SK-N-SH treated with all-trans-retinoic acid at 6 μM for 48 hours (cell line): ENCODE measurements around the gene TOP3A.

Source experiments
- ATAC-seq: fragments of 200-7000 bp; cut with Tn5 transposase; 3 replicates; pipeline ENCODE4 v1.9.1; 2020; ENCODE audit warnings: mild to moderate bottlenecking, moderate library complexity
- ARNTL ChIP-seq: fragments of 450-650 bp; formaldehyde crosslinking; IDR thresholded peaks from 2 replicates; pipeline ENCODE4 v1.5.0; 2020; ENCODE audit warnings: low read depth, mild to moderate bottlenecking, moderate library complexity, borderline replicate concordance
- BACH2 ChIP-seq: fragments of 250-450 bp; sonication (Bioruptor Pico); IDR thresholded peaks from 2 replicates; pipeline ENCODE4 v1.9.0; 2021; ENCODE audit warnings: mild to moderate bottlenecking, borderline replicate concordance
- CSDC2 ChIP-seq: fragments of 250-450 bp; sonication (Bioruptor Pico); IDR thresholded peaks from 2 replicates; pipeline ENCODE4 v1.5.0; 2020; ENCODE audit warnings: mild to moderate bottlenecking, moderate library complexity
- ESRRG ChIP-seq: fragments of 250-450 bp; sonication (Bioruptor Pico); IDR thresholded peaks from 2 replicates; pipeline ENCODE4 v1.6.1; 2021; ENCODE audit warnings: mild to moderate bottlenecking
- GLIS3 ChIP-seq: fragments of 250-450 bp; sonication (Bioruptor Pico); IDR thresholded peaks from 2 replicates; pipeline ENCODE4 v1.5.0; 2020; ENCODE audit warnings: mild to moderate bottlenecking, moderate library complexity
- ISL1 ChIP-seq: fragments of 250-450 bp; sonication (Bioruptor Pico); IDR thresholded peaks from 2 replicates; pipeline ENCODE4 v2.1.2; 2022; ENCODE audit warnings: mild to moderate bottlenecking, moderate library complexity
- OSR1 ChIP-seq: fragments of 250-450 bp; sonication (Bioruptor Pico); IDR thresholded peaks from 2 replicates; pipeline ENCODE4 v1.8.0; 2022; ENCODE audit warnings: moderate library complexity, mild to moderate bottlenecking, inconsistent platforms
- PPARA ChIP-seq: fragments of 250-450 bp; sonication (Bioruptor Pico); IDR thresholded peaks from 2 replicates; pipeline ENCODE4 v1.5.0; 2020; ENCODE audit warnings: mild to moderate bottlenecking, borderline replicate concordance
- RARB ChIP-seq: fragments of 250-450 bp; sonication (Bioruptor Pico); IDR thresholded peaks from 2 replicates; pipeline ENCODE4 v1.8.0; 2021; ENCODE audit warnings: mild to moderate bottlenecking, moderate library complexity
- SNAI2 ChIP-seq: fragments of 250-450 bp; sonication (Bioruptor Pico); IDR thresholded peaks from 2 replicates; pipeline ENCODE4 v1.5.0; 2020; ENCODE audit warnings: mild to moderate bottlenecking, moderate library complexity
- TCF4 ChIP-seq: fragments of 250-450 bp; sonication (Bioruptor Pico); IDR thresholded peaks from 2 replicates; pipeline ENCODE4 v1.8.0; 2021; ENCODE audit warnings: mild to moderate bottlenecking, moderate library complexity, borderline replicate concordance
- TOX ChIP-seq: fragments of 250-450 bp; sonication (Bioruptor Pico); IDR thresholded peaks from 2 replicates; pipeline ENCODE4 v1.8.0; 2021; ENCODE audit warnings: mild to moderate bottlenecking, moderate library complexity, borderline replicate concordance
- TSHZ2 ChIP-seq: fragments of 250-450 bp; sonication (Bioruptor Pico); IDR thresholded peaks from 2 replicates; pipeline ENCODE4 v1.5.0; 2020; ENCODE audit warnings: mild to moderate bottlenecking, moderate library complexity
- ZC3H10 ChIP-seq: fragments of 250-450 bp; sonication (Bioruptor Pico); IDR thresholded peaks from 2 replicates; pipeline ENCODE4 v1.5.1; 2021; ENCODE audit warnings: mild to moderate bottlenecking, moderate library complexity
- ZFP3 ChIP-seq: fragments of 250-450 bp; sonication (Bioruptor Pico); IDR thresholded peaks from 2 replicates; pipeline ENCODE4 v1.5.0; 2020; ENCODE audit warnings: mild to moderate bottlenecking, moderate library complexity
- ZFP30 ChIP-seq: fragments of 450-650 bp; formaldehyde crosslinking; IDR thresholded peaks from 2 replicates; pipeline ENCODE4 v1.5.0; 2022; ENCODE audit warnings: mild to moderate bottlenecking, moderate library complexity
- ZNF565 ChIP-seq: fragments of 450-650 bp; formaldehyde crosslinking; conservative IDR thresholded peaks from 2 replicates; pipeline ENCODE4 v1.5.0; 2020; ENCODE audit warnings: low read depth, mild to moderate bottlenecking, moderate library complexity
- ZNF70 ChIP-seq: fragments of 450-650 bp; formaldehyde crosslinking; IDR thresholded peaks from 2 replicates; pipeline ENCODE4 v1.5.0; 2020; ENCODE audit warnings: mild to moderate bottlenecking, moderate library complexity
- ZNF8 ChIP-seq: fragments of 450-650 bp; formaldehyde crosslinking; IDR thresholded peaks from 2 replicates; pipeline ENCODE4 v1.5.0; 2020; ENCODE audit warnings: mild to moderate bottlenecking, moderate library complexity
- TF ChIP-seq, protein P1 (sequence below): fragments of 250-450 bp; sonication (Bioruptor Pico); IDR thresholded peaks from 2 replicates; pipeline ENCODE4 v1.8.0; 2020; ENCODE audit warnings: mild to moderate bottlenecking, moderate library complexity, borderline replicate concordance
- TF ChIP-seq, protein P2 (sequence below): fragments of 250-450 bp; sonication (Bioruptor Pico); IDR thresholded peaks from 2 replicates; pipeline ENCODE4 v1.5.1; 2020; ENCODE audit warnings: low read depth, mild to moderate bottlenecking, moderate library complexity
- TF ChIP-seq, protein P3 (sequence below): fragments of 250-450 bp; sonication (Bioruptor Pico); IDR thresholded peaks from 2 replicates; pipeline ENCODE4 v1.5.1; 2021; ENCODE audit warnings: mild to moderate bottlenecking, moderate library complexity

Gene TOP3A

DNA sequence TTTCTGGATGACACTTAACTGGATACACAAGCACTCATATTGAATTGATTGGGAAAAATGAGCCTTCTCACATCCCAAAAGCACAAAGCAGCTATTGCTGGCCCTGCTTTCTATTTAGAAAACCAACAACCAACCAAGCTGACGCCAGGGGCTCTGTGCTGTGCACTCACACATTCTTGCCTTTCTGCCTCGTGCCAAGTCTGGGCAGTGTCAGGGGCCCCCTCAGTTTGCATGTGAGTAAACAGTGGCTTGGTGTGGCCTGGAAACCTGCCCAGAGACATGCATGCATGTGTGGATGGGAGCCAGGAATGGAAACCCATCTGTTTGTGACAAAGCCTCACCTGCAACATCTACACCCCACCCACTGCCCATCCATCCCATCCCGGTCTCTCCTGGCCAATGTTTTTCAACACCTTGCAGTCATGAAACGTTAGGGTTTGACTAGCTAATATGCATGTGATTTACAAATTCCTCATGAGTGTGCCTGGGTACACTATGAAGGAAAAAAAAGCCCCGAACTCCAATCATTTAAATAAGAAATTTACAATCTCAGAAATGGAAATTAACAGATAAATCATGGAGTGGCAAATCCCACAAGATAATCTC, 33.9 kb downstream of the TOP3A start (continued):
- TF ChIP-seq, protein P1, sequence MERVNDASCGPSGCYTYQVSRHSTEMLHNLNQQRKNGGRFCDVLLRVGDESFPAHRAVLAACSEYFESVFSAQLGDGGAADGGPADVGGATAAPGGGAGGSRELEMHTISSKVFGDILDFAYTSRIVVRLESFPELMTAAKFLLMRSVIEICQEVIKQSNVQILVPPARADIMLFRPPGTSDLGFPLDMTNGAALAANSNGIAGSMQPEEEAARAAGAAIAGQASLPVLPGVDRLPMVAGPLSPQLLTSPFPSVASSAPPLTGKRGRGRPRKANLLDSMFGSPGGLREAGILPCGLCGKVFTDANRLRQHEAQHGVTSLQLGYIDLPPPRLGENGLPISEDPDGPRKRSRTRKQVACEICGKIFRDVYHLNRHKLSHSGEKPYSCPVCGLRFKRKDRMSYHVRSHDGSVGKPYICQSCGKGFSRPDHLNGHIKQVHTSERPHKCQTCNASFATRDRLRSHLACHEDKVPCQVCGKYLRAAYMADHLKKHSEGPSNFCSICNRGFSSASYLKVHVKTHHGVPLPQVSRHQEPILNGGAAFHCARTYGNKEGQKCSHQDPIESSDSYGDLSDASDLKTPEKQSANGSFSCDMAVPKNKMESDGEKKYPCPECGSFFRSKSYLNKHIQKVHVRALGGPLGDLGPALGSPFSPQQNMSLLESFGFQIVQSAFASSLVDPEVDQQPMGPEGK (CRISPR knock-in tag) = no peak
- TF ChIP-seq PPARA (no peak), TCF4 (no peak), ESRRG (CRISPR knock-in tag) (no peak)
- TF ChIP-seq, all 23 proteins: peak for 0

- no peak for ATAC-seq
- TF ChIP-seq PPARA = no peak
- no peak for TF ChIP-seq ISL1 (CRISPR knock-in tag)
- TF ChIP-seq, protein P1 (CRISPR knock-in tag) = no peak
- no peak for TF ChIP-seq ARNTL
- TF ChIP-seq, protein P2, sequence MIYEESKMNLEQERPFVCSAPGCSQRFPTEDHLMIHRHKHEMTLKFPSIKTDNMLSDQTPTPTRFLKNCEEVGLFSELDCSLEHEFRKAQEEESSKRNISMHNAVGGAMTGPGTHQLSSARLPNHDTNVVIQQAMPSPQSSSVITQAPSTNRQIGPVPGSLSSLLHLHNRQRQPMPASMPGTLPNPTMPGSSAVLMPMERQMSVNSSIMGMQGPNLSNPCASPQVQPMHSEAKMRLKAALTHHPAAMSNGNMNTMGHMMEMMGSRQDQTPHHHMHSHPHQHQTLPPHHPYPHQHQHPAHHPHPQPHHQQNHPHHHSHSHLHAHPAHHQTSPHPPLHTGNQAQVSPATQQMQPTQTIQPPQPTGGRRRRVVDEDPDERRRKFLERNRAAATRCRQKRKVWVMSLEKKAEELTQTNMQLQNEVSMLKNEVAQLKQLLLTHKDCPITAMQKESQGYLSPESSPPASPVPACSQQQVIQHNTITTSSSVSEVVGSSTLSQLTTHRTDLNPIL = no peak
- no peak for TF ChIP-seq OSR1 (CRISPR knock-in tag)
- TF ChIP-seq, protein P3, sequence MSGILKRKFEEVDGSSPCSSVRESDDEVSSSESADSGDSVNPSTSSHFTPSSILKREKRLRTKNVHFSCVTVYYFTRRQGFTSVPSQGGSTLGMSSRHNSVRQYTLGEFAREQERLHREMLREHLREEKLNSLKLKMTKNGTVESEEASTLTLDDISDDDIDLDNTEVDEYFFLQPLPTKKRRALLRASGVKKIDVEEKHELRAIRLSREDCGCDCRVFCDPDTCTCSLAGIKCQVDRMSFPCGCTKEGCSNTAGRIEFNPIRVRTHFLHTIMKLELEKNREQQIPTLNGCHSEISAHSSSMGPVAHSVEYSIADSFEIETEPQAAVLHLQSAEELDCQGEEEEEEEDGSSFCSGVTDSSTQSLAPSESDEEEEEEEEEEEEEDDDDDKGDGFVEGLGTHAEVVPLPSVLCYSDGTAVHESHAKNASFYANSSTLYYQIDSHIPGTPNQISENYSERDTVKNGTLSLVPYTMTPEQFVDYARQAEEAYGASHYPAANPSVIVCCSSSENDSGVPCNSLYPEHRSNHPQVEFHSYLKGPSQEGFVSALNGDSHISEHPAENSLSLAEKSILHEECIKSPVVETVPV (CRISPR knock-in tag) = no peak
- TF ChIP-seq TSHZ2 = no peak
- TF ChIP-seq ZFP3 (CRISPR knock-in tag) = no peak
- TF ChIP-seq ZFP30 = no peak
- no peak for TF ChIP-seq BACH2 (CRISPR knock-in tag)
- no peak for TF ChIP-seq CSDC2
- TF ChIP-seq ZNF565 (CRISPR knock-in tag) = no peak
- TF ChIP-seq ESRRG (CRISPR knock-in tag) = no peak
- no peak for TF ChIP-seq SNAI2
- TF ChIP-seq ZNF70 (CRISPR knock-in tag) = no peak
- TF ChIP-seq ZC3H10 = no peak
- TF ChIP-seq TOX = no peak
Measured at GRCh38 chr17:18280249-18280648, 34.5 kb downstream of the TOP3A start.

DNA sequence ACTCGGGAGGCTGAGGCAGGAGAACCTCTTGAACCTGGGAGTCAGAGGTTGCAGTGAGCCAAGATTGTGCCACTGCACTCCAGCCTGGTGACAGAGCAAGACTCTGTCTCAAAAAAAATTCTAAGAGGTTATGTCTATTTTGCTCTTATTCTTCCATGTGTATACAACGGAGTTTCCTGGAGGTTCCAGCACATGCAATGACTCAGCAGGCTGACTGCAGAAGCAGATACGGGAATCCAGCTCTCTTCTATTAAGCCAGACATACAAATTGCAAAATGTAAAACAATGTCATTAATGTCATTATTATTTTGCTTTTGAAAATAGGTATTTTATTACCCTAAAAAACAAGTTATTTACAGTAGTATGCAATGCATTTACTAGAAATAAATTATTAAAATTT, 35.9 kb downstream of the TOP3A start:
- ATAC-seq = no peak
- no peak for TF ChIP-seq SNAI2
- no peak for TF ChIP-seq ESRRG (CRISPR knock-in tag)
- no peak for TF ChIP-seq OSR1 (CRISPR knock-in tag)
- no peak for TF ChIP-seq TSHZ2
- TF ChIP-seq BACH2 (CRISPR knock-in tag) = no peak
- TF ChIP-seq RARB (CRISPR knock-in tag) = no peak
- no peak for TF ChIP-seq ZNF8 (CRISPR knock-in tag)
- TF ChIP-seq GLIS3 (CRISPR knock-in tag) = no peak
- TF ChIP-seq, protein P3 (CRISPR knock-in tag) = no peak
- no peak for TF ChIP-seq TOX
- TF ChIP-seq ZNF565 (CRISPR knock-in tag) = no peak
- no peak for TF ChIP-seq TCF4
- TF ChIP-seq ARNTL = no peak
- no peak for TF ChIP-seq CSDC2
- no peak for TF ChIP-seq ZNF70 (CRISPR knock-in tag)
- TF ChIP-seq, all 23 proteins: peak for 0
